Erythroblast (primary cell): ENCODE results near the gene NR2F1-AS1.
"Not testable (repeated sequence)": the region's sequence is repeated elsewhere in the genome, so short reads cannot be mapped to it uniquely, and the experiment has no call there.

Source experiments
- DNase-seq, 2 experiments: peaks; one replicate each; lab custom pipeline; 2025; lab: John Stamatoyannopoulos, UW
- GATA1 ChIP-seq: IDR thresholded peaks from 2 replicates; pipeline ENCODE4 v1.6.1; 2011; ENCODE audit warnings: low read depth, mild to moderate bottlenecking, control low read depth, low read length, moderate library complexity
- POLR2A ChIP-seq: IDR thresholded peaks from 2 replicates; pipeline ENCODE4 v1.6.1; 2011; ENCODE audit warnings: mild to moderate bottlenecking, low read length

NR2F1-AS1 gene

GRCh38 chr5:93409691-93410090 is 171.3 kb downstream of the NR2F1-AS1 start:
- no peak for DNase-seq
- TF ChIP-seq POLR2A: no peak

- TF ChIP-seq POLR2A (no peak), GATA1 (no peak)
- no peak for DNase-seq
Measured at GRCh38 chr5:93407454-93407853, 173.6 kb downstream of the NR2F1-AS1 start.

- DNase-seq: no peak
Measured at GRCh38 chr5:93406971-93407401, 174.0 kb downstream of the NR2F1-AS1 start.

GRCh38 chr5:93404246-93404645 is 176.8 kb downstream of the NR2F1-AS1 start:
- DNase-seq: no peak
- TF ChIP-seq POLR2A (no peak), GATA1 (no peak)

More at GRCh38 chr5:93406971-93407401, 174.0 kb downstream of the NR2F1-AS1 start:
- TF ChIP-seq POLR2A (no peak), GATA1 (no peak)

- TF ChIP-seq GATA1: no peak
- no peak for TF ChIP-seq POLR2A
- no peak for DNase-seq
Measured at GRCh38 chr5:93403141-93403928, 177.7 kb downstream of the NR2F1-AS1 start.

GRCh38 chr5:93402451-93402850 is 178.6 kb downstream of the NR2F1-AS1 start:
- no peak for TF ChIP-seq GATA1
- TF ChIP-seq POLR2A: no peak
- DNase-seq: no peak

- no peak for TF ChIP-seq POLR2A
- no peak for TF ChIP-seq GATA1
- DNase-seq: no peak
Measured at GRCh38 chr5:93401634-93402213, 179.3 kb downstream of the NR2F1-AS1 start.

- TF ChIP-seq GATA1 (no peak), POLR2A (no peak)
- no peak for DNase-seq
Measured at GRCh38 chr5:93399675-93400074, 181.3 kb downstream of the NR2F1-AS1 start.

GRCh38 chr5:93395971-93396379 is 185.0 kb downstream of the NR2F1-AS1 start:
- no peak for DNase-seq
- no peak for TF ChIP-seq POLR2A
- TF ChIP-seq GATA1: no peak

GRCh38 chr5:93395010-93395409 is 186.0 kb downstream of the NR2F1-AS1 start:
- no peak for TF ChIP-seq POLR2A
- DNase-seq: no peak

- TF ChIP-seq GATA1: no peak
Measured at GRCh38 chr5:93394301-93394700, 186.7 kb downstream of the NR2F1-AS1 start.

GRCh38 chr5:93391169-93391568 is 189.8 kb downstream of the NR2F1-AS1 start:
- DNase-seq: not testable (repeated sequence)

More at GRCh38 chr5:93394301-93394700, 186.7 kb downstream of the NR2F1-AS1 start:
- DNase-seq: no peak

GRCh38 chr5:93385655-93386054 is 195.4 kb downstream of the NR2F1-AS1 start:
- DNase-seq: no peak
- TF ChIP-seq GATA1 (no peak), POLR2A (no peak)

GRCh38 chr5:93384995-93385394 is 196.0 kb downstream of the NR2F1-AS1 start:
- TF ChIP-seq POLR2A: no peak
- no peak for DNase-seq

GRCh38 chr5:93384026-93384425 is 197.0 kb downstream of the NR2F1-AS1 start:
- no peak for TF ChIP-seq POLR2A
- TF ChIP-seq GATA1: no peak

More at GRCh38 chr5:93384026-93384425, 197.0 kb downstream of the NR2F1-AS1 start:
- no peak for DNase-seq
